Measurements from ENCODE around the gene RALGAPA2. TPM values are rescaled to one million over a fixed set of nuclear protein-coding genes. Genes with fewer than 3 reads are reported as not detected.

The RALGAPA2 gene
- total and polyA plus RNA-seq, 2 of the 13 experiments (the other 11 are each of a cell fraction or from before 2014, with no cell fraction given): 13.8 to 17.7 TPM

DNA sequence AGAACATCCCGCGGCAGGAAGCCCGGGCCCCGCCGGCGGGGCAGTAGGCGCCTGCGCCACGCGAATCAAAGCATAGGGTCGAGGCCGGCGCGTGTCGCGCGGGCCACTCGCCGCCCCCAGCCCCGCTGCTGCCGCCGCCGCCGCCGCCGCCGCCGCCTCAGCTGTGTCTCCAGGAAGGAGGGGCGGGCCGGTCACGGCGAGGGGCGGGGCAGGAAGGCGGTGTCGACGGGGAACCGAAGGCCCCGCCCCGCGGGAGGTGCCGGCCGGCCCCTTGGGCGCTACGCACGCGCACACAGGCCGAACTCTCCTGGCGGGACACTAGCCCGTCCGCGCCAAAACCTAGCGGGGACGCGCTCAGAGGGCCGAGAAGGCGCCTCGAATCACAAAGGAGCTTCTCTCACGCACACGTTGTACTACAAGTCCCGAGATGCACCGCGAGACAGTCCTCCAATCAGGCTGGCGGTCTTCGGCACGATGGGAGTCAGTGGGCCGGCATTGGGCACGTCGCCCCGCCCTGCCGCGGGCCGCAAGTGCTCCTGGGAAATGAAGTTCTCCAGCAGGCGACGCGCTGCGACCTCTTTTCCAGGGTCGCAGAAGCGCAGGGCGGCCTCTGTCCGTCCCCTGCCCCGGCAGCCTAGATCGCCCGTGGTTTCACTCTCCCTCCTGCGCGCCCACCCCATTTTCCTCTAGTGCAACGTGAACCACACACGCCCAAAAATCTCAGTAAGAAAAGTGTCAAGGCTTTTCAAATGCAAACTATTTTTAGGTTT lies at the start of gene RALGAPA2 (continued):
- TF ChIP-seq, protein P1, sequence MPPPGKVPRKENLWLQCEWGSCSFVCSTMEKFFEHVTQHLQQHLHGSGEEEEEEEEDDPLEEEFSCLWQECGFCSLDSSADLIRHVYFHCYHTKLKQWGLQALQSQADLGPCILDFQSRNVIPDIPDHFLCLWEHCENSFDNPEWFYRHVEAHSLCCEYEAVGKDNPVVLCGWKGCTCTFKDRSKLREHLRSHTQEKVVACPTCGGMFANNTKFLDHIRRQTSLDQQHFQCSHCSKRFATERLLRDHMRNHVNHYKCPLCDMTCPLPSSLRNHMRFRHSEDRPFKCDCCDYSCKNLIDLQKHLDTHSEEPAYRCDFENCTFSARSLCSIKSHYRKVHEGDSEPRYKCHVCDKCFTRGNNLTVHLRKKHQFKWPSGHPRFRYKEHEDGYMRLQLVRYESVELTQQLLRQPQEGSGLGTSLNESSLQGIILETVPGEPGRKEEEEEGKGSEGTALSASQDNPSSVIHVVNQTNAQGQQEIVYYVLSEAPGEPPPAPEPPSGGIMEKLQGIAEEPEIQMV (CRISPR knock-in tag; IDR thresholded peaks at IDR 0.05; ENCODE audit: low read depth): peak; percentile 63; the same call in 1 of the 2 replicates
- TF ChIP-seq ZNF652 (CRISPR knock-in tag; IDR thresholded peaks at IDR 0.05; ENCODE audit: borderline replicate concordance, low read depth) (no peak), FOXM1 (CRISPR knock-in tag; IDR thresholded peaks at IDR 0.05) (no peak), ZSCAN20 (CRISPR knock-in tag; IDR thresholded peaks at IDR 0.05; ENCODE audit: borderline replicate concordance) (no peak), MBNL3 (CRISPR knock-in tag; conservative IDR thresholded peaks at IDR 0.05) (no peak), ZSCAN12 (CRISPR knock-in tag; IDR thresholded peaks at IDR 0.05) (no peak), HNRNPLL (IDR thresholded peaks at IDR 0.05; ENCODE audit: low read depth, low read length, poor library complexity, severe bottlenecking) (peak; percentile 78), ATF7-NPFF (CRISPR knock-in tag; IDR thresholded peaks at IDR 0.05; ENCODE audit: low read depth) (peak; percentile 72), SP1 (IDR thresholded peaks at IDR 0.05) (no peak), SP1 (CRISPR knock-in tag; IDR thresholded peaks at IDR 0.05) (peak; percentile 98), TMF1 (CRISPR knock-in tag; IDR thresholded peaks at IDR 0.05; ENCODE audit: low read depth) (no peak; the same call in none of the 2 replicates), EEA1 (CRISPR knock-in tag; IDR thresholded peaks at IDR 0.05; ENCODE audit: borderline replicate concordance) (no peak), SNRNP70 (IDR thresholded peaks at IDR 0.05; ENCODE audit: low read depth, low read length) (no peak), ZNF615 (CRISPR knock-in tag; IDR thresholded peaks at IDR 0.05; ENCODE audit: borderline replicate concordance) (peak; percentile 52; the same call in 1 of the 2 replicates), HNF4A (CRISPR knock-in tag; IDR thresholded peaks at IDR 0.05) (no peak; the same call in 1 of the 2 replicates), TP53 (CRISPR knock-in tag; conservative IDR thresholded peaks at IDR 0.05) (no peak; the same call in 1 of the 2 replicates)
- TF ChIP-seq, protein P2, sequence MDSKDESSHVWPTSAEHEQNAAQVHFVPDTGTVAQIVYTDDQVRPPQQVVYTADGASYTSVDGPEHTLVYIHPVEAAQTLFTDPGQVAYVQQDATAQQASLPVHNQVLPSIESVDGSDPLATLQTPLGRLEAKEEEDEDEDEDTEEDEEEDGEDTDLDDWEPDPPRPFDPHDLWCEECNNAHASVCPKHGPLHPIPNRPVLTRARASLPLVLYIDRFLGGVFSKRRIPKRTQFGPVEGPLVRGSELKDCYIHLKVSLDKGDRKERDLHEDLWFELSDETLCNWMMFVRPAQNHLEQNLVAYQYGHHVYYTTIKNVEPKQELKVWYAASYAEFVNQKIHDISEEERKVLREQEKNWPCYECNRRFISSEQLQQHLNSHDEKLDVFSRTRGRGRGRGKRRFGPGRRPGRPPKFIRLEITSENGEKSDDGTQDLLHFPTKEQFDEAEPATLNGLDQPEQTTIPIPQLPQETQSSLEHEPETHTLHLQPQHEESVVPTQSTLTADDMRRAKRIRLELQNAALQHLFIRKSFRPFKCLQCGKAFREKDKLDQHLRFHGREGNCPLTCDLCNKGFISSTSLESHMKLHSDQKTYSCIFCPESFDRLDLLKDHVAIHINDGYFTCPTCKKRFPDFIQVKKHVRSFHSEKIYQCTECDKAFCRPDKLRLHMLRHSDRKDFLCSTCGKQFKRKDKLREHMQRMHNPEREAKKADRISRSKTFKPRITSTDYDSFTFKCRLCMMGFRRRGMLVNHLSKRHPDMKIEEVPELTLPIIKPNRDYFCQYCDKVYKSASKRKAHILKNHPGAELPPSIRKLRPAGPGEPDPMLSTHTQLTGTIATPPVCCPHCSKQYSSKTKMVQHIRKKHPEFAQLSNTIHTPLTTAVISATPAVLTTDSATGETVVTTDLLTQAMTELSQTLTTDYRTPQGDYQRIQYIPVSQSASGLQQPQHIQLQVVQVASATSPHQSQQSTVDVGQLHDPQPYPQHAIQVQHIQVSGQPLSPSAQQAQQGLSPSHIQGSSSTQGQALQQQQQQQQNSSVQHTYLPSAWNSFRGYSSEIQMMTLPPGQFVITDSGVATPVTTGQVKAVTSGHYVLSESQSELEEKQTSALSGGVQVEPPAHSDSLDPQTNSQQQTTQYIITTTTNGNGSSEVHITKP (CRISPR knock-in tag; IDR thresholded peaks at IDR 0.05; ENCODE audit: low read depth): no peak
- TF ChIP-seq, protein P3, sequence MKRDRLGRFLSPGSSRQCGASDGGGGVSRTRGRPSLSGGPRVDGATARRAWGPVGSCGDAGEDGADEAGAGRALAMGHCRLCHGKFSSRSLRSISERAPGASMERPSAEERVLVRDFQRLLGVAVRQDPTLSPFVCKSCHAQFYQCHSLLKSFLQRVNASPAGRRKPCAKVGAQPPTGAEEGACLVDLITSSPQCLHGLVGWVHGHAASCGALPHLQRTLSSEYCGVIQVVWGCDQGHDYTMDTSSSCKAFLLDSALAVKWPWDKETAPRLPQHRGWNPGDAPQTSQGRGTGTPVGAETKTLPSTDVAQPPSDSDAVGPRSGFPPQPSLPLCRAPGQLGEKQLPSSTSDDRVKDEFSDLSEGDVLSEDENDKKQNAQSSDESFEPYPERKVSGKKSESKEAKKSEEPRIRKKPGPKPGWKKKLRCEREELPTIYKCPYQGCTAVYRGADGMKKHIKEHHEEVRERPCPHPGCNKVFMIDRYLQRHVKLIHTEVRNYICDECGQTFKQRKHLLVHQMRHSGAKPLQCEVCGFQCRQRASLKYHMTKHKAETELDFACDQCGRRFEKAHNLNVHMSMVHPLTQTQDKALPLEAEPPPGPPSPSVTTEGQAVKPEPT (CRISPR knock-in tag; IDR thresholded peaks at IDR 0.05; ENCODE audit: low read depth): peak; percentile 88; the same call in 1 of the 2 replicates

Measured in HepG2 (cell line).